ENCODE measurements around the gene TCP11.

GRCh38 chr6:35076997-35077712 lies 64.0 kb downstream of the TCP11 start:
- TF ChIP-seq CTCF (IDR thresholded peaks at IDR 0.05): no peak
- no peak for TF ChIP-seq POLR2A (IDR thresholded peaks at IDR 0.05)

Data from Peyer's patch (tissue), 4 donors.